Stomach (tissue), 4 donors: ENCODE measurements around the gene SLC3A2.

Source experiments
- EP300 ChIP-seq: sonication (generic); formaldehyde crosslinking; IDR thresholded peaks from one replicate; pipeline ENCODE4 v1.6.1; 2017; ENCODE audit warnings: antibody characterized with exemption
- POLR2A ChIP-seq, 4 donors: fragments of 450-650 bp; IDR thresholded peaks; one replicate each; pipeline ENCODE4 v1.6.1; 2016; ENCODE audit warnings: antibody characterized with exemption in 4 of 4, control low read depth in 2 of 4, mild to moderate bottlenecking in 1 of 4, moderate library complexity in 1 of 4
- POLR2AphosphoS5 ChIP-seq, 3 donors: sonication (generic); formaldehyde crosslinking; IDR thresholded peaks; one replicate each; pipeline ENCODE4 v1.6.1; 2016; ENCODE audit warnings: antibody characterized with exemption in 3 of 3
- TF ChIP-seq, protein P1 (sequence below), 7 experiments: fragments of 450-650 bp in 4 of 7; fragments of 200-600 bp in 3 of 7; sonication (generic) in 3 of 7; IDR thresholded peaks; one replicate each; pipeline ENCODE4 v1.5.1; 2016 to 2019; ENCODE audit warnings: antibody characterized with exemption in 7 of 7, control low read depth in 2 of 7, mild to moderate bottlenecking in 1 of 7

- TF ChIP-seq, protein P1, sequence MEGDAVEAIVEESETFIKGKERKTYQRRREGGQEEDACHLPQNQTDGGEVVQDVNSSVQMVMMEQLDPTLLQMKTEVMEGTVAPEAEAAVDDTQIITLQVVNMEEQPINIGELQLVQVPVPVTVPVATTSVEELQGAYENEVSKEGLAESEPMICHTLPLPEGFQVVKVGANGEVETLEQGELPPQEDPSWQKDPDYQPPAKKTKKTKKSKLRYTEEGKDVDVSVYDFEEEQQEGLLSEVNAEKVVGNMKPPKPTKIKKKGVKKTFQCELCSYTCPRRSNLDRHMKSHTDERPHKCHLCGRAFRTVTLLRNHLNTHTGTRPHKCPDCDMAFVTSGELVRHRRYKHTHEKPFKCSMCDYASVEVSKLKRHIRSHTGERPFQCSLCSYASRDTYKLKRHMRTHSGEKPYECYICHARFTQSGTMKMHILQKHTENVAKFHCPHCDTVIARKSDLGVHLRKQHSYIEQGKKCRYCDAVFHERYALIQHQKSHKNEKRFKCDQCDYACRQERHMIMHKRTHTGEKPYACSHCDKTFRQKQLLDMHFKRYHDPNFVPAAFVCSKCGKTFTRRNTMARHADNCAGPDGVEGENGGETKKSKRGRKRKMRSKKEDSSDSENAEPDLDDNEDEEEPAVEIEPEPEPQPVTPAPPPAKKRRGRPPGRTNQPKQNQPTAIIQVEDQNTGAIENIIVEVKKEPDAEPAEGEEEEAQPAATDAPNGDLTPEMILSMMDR (IDR thresholded peaks at IDR 0.05), result no peak
- TF ChIP-seq POLR2A (IDR thresholded peaks at IDR 0.05), result no peak
- no peak for TF ChIP-seq POLR2AphosphoS5 (IDR thresholded peaks at IDR 0.05)
- no peak for TF ChIP-seq EP300
These were observed 31.6 kb downstream of the SLC3A2 start for GRCh38 chr11:62912268-62912667.
